Trophoblast cell (in vitro differentiated cells and primary cell): ENCODE data around the gene ACBD6.
A peak's percentile ranks its signal among the peaks of the same experiment; 100 is the strongest.

ENCODE experiments used
- DNase-seq, 2 donors: peaks; one replicate each; pipeline ENCODE4 v3.0.0-alpha.2; 2016
- H2AFZ ChIP-seq: 2 replicates; pipeline ENCODE4 v1.6.1; 2013; ENCODE audit warnings: low read length, moderate library complexity, mild to moderate bottlenecking; ENCODE audit not compliant: insufficient read depth, poor library complexity
- H2AK5ac ChIP-seq: 2 replicates; pipeline ENCODE4 v1.6.1; 2013; ENCODE audit warnings: mild to moderate bottlenecking, low read length
- H2BK120ac ChIP-seq: 2 replicates; pipeline ENCODE4 v1.6.1; 2013; ENCODE audit warnings: low read length, mild to moderate bottlenecking, moderate library complexity; ENCODE audit not compliant: insufficient read depth, poor library complexity
- H2BK12ac ChIP-seq: 2 replicates; pipeline ENCODE4 v1.6.1; 2013; ENCODE audit warnings: mild to moderate bottlenecking, low read length, moderate library complexity
- H2BK5ac ChIP-seq: 2 replicates; pipeline ENCODE4 v1.6.1; 2013; ENCODE audit warnings: low read length, low read depth, moderate library complexity, mild to moderate bottlenecking; ENCODE audit not compliant: poor library complexity
- H3K14ac ChIP-seq: 2 replicates; pipeline ENCODE4 v1.6.1; 2013; ENCODE audit warnings: mild to moderate bottlenecking, low read length
- H3K18ac ChIP-seq: 2 replicates; pipeline ENCODE4 v1.6.1; 2013; ENCODE audit warnings: mild to moderate bottlenecking, low read length
- H3K23ac ChIP-seq: 2 replicates; pipeline ENCODE4 v1.6.1; 2013; ENCODE audit warnings: low read length
- H3K27ac ChIP-seq: 2 replicates; pipeline ENCODE4 v1.5.1; 2013; ENCODE audit warnings: low read depth, mild to moderate bottlenecking, inconsistent platforms, low read length, moderate library complexity
- H3K27me3 ChIP-seq: 2 replicates; pipeline ENCODE4 v1.6.1; 2013; ENCODE audit warnings: inconsistent platforms, mild to moderate bottlenecking, low read length, moderate library complexity; ENCODE audit not compliant: insufficient read depth
- H3K36me3 ChIP-seq, 2 experiments: 1 replicate in 1 of 2; 2 replicates in 1 of 2; pipeline ENCODE4 v1.6.1; 2013; ENCODE audit warnings: low read length in 2 of 2, mild to moderate bottlenecking in 2 of 2, moderate library complexity in 1 of 2; ENCODE audit not compliant: insufficient read depth in 2 of 2, control insufficient read depth in 1 of 2
- H3K4ac ChIP-seq: 2 replicates; pipeline ENCODE4 v1.6.1; 2013; ENCODE audit warnings: low read depth, mild to moderate bottlenecking, low read length, moderate library complexity
- H3K4me1 ChIP-seq, 2 experiments: 1 replicate in 1 of 2; 2 replicates in 1 of 2; pipeline ENCODE4 v1.6.1; 2013; ENCODE audit warnings: low read length in 2 of 2, mild to moderate bottlenecking in 2 of 2, moderate library complexity in 1 of 2; ENCODE audit not compliant: insufficient read depth in 2 of 2, control insufficient read depth in 1 of 2
- H3K4me2 ChIP-seq: 2 replicates; pipeline ENCODE4 v1.6.1; 2013; ENCODE audit warnings: inconsistent platforms, mild to moderate bottlenecking, low read length, moderate library complexity
- H3K4me3 ChIP-seq: 2 replicates; pipeline ENCODE4 v1.5.1; 2013; ENCODE audit warnings: mild to moderate bottlenecking, low read depth, low read length, inconsistent platforms
- H3K79me1 ChIP-seq: one replicate; pipeline ENCODE4 v1.6.1; 2013; ENCODE audit warnings: low read length
- H3K79me2 ChIP-seq: 2 replicates; pipeline ENCODE4 v1.6.1; 2013; ENCODE audit warnings: low read length, mild to moderate bottlenecking; ENCODE audit not compliant: control insufficient read depth, insufficient read depth, poor library complexity
- H3K9ac ChIP-seq: 2 replicates; pipeline ENCODE4 v1.6.1; 2013; ENCODE audit warnings: mild to moderate bottlenecking, low read length
- H3K9me3 ChIP-seq: 2 replicates; pipeline ENCODE4 v1.6.1; 2013; ENCODE audit warnings: low read depth, mild to moderate bottlenecking, control low read depth, inconsistent platforms, low read length; ENCODE audit not compliant: insufficient read depth
- H4K12ac ChIP-seq: 2 replicates; pipeline ENCODE4 v1.6.1; 2013; ENCODE audit warnings: low read depth, mild to moderate bottlenecking, low read length, moderate library complexity
- H4K8ac ChIP-seq: 2 replicates; pipeline ENCODE4 v1.6.1; 2013; ENCODE audit warnings: low read depth, mild to moderate bottlenecking, low read length, moderate library complexity
- H4K91ac ChIP-seq: one replicate; pipeline ENCODE4 v1.6.1; 2013; ENCODE audit warnings: low read depth, mild to moderate bottlenecking, low read length, moderate library complexity
- WGBS: extraction: QIAGEN DNeasy Blood & Tissue Kit; methylation state at CpG from one replicate; pipeline ENCODE4 v1.1.7; 2013; ENCODE audit warnings: missing lambda C conversion rate; ENCODE audit not compliant: insufficient read length, insufficient coverage; ENCODE audit errors: extremely low coverage; 5-methylcytosine and 5-hydroxymethylcytosine counted together

The ACBD6 gene

DNA sequence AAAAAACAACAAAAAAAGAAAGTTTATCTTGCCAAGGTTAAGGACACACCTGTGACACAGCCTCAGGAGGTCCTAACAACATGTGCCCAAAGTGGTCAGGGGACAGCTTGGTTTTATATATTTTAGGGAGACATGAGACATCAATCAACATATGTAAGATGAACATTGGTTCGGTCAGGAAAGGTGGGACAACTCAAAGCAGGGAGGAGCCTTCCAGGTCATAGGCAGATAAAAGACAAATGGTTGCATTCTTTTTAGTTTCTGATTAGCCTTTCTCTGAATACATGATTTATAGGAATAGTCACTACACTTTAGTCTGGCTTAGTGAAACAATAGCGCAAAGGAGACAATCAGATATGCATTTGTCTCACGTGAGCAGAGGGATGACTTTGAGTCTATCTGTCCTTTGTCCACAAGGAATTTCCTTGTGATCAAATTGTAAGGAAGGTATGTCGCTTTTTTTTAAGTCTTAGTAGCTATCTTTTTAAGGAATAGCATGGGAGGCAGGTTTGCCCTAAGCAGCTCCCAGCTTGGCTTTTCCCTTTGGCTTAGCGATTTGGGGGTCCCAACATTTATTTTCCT, 33.1 kb upstream of the ACBD6 start:
- Histone ChIP-seq H3K79me1 (no peaks in the 10 kb centered on the region), H3K27me3 (no peaks in the 10 kb centered on the region), H3K4me1 (peaks cover 3 to 5% of the 10 kb centered on the region in 2 experiments), H3K4me3 (no peak overlapping the region), H2AFZ (no peak overlapping the region), H3K14ac (no peak overlapping the region), H3K36me3 (no peaks in the 10 kb centered on the region), H3K23ac (no peak overlapping the region), H3K4ac (no peak overlapping the region), H3K9me3 (no peaks in the 10 kb centered on the region), H2AK5ac (no peak overlapping the region), H3K9ac (no peak overlapping the region), H2BK12ac (no peak overlapping the region), H4K8ac (no peak overlapping the region), H4K12ac (no peak overlapping the region), H4K91ac (no peak overlapping the region), H3K18ac (no peak overlapping the region), H3K79me2 (no peaks in the 10 kb centered on the region), H3K27ac (no peak overlapping the region), H2BK120ac (no peak overlapping the region), H3K4me2 (no peak overlapping the region), H2BK5ac (no peak overlapping the region)
- no CpG with 5 or more reads among the region's 5 CpGs for WGBS
- no peak for DNase-seq

GRCh38 chr1:180534214-180534613, 31.8 kb upstream of the ACBD6 start:
- H3K4me1 ChIP-seq = peaks cover 4 to 10% of the 10 kb centered on the region in 2 experiments
- no peak overlapping the region for H4K91ac ChIP-seq
- H2AFZ ChIP-seq = no peak overlapping the region
- H3K27ac ChIP-seq = no peak overlapping the region
- no peak overlapping the region for H3K4me2 ChIP-seq
- no CpG with 5 or more reads among the region's 7 CpGs for WGBS
- no peak overlapping the region for H3K14ac ChIP-seq
- DNase-seq = no peak
- no peaks in the 10 kb centered on the region for H3K79me2 ChIP-seq
- no peak overlapping the region for H2BK5ac ChIP-seq
- no peak overlapping the region for H3K9ac ChIP-seq
- H3K27me3 ChIP-seq = no peaks in the 10 kb centered on the region
- no peak overlapping the region for H3K18ac ChIP-seq
- no peaks in the 10 kb centered on the region for H3K9me3 ChIP-seq
- H3K23ac ChIP-seq = no peak overlapping the region
- H3K36me3 ChIP-seq = no peaks in the 10 kb centered on the region
- no peak overlapping the region for H3K4ac ChIP-seq
- no peak overlapping the region for H2AK5ac ChIP-seq
- no peak overlapping the region for H4K8ac ChIP-seq
- H4K12ac ChIP-seq = no peak overlapping the region
- no peak overlapping the region for H2BK12ac ChIP-seq
- no peaks in the 10 kb centered on the region for H3K79me1 ChIP-seq
- no peak overlapping the region for H3K4me3 ChIP-seq
- no peak overlapping the region for H2BK120ac ChIP-seq

DNA sequence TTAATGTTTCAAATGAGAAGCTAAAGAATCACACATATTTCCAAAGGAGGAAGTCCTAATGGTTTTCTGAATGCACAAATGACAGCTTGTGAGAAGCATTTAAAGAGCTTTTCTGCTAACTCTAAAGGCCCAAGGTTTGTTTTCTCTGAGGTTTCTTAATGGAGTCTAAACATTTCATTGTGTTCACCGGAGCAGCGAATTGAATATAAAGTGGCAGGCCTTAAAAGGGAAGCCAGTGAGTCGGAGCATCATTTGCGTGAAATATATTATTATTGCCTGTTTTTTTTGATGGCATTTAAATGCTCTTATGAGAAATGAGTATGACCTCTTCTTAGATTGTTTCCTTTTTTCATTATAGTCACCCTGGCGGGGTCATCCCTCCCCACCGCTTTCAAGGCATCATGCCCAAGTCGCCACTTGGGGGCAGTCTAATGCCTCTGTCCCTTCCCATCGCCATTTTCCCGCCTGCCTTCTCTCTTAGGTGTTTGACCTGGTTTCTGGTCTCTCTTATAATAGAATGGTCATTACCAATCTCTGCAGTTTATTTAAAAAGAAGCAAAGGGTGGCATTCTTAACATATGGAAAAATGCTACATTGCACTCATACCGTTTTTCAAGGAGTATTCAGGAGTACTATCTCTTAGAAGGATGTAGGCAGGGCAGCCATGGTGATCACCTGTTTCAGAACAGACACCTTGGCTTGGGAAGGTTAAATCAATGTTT, 31.1 kb upstream of the ACBD6 start:
- H3K4me2 ChIP-seq = no peak overlapping the region
- H3K9ac ChIP-seq = no peak overlapping the region
- no peak overlapping the region for H3K18ac ChIP-seq
- no peak overlapping the region for H3K27ac ChIP-seq
- no peak overlapping the region for H4K91ac ChIP-seq
- no CpG with 5 or more reads among the region's 10 CpGs for WGBS
- no peaks in the 10 kb centered on the region for H3K9me3 ChIP-seq
- H2AFZ ChIP-seq = no peak overlapping the region
- H2AK5ac ChIP-seq = no peak overlapping the region
- H2BK12ac ChIP-seq = no peak overlapping the region
- no peak overlapping the region for H4K8ac ChIP-seq
- peak; percentile 66 to 84 for DNase-seq
- H2BK5ac ChIP-seq = no peak overlapping the region
- H3K4me1 ChIP-seq = peaks cover 4 to 10% of the 10 kb centered on the region in 2 experiments
- no peak overlapping the region for H3K14ac ChIP-seq
- no peak overlapping the region for H3K4me3 ChIP-seq
- no peaks in the 10 kb centered on the region for H3K79me1 ChIP-seq
- no peaks in the 10 kb centered on the region for H3K36me3 ChIP-seq
- H3K27me3 ChIP-seq = no peaks in the 10 kb centered on the region
- no peak overlapping the region for H2BK120ac ChIP-seq
- H3K4ac ChIP-seq = no peak overlapping the region
- no peak overlapping the region for H4K12ac ChIP-seq
- H3K79me2 ChIP-seq = no peaks in the 10 kb centered on the region
- no peak overlapping the region for H3K23ac ChIP-seq

DNA sequence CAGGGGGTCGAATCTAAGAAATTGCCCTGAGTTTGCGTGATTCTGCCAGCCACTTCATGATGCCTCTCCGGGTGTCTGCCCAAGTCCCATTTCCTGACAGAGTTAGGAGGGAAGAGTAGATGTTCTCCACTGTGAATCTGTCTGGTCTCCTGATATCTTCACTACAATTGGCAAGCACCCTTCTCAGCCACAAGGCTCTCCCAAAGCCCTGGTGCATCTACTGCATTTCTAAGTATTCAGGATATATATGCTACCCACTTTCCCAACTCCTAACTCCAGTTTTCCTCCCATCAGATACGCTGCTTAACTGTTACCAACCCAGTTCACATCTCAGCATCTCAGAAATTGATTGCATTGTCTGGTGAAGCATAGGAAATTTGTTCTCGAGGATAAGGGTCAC, 30.5 kb upstream of the ACBD6 start:
- Histone ChIP-seq H2BK12ac (no peak overlapping the region), H3K4me3 (no peak overlapping the region), H3K4ac (no peak overlapping the region), H2AK5ac (no peak overlapping the region), H3K36me3 (no peaks in the 10 kb centered on the region), H2BK120ac (no peak overlapping the region), H3K27ac (no peak overlapping the region), H3K18ac (no peak overlapping the region), H3K79me2 (no peaks in the 10 kb centered on the region), H3K9ac (no peak overlapping the region), H2AFZ (no peak overlapping the region), H3K79me1 (no peaks in the 10 kb centered on the region), H4K8ac (no peak overlapping the region), H4K91ac (no peak overlapping the region), H3K23ac (no peak overlapping the region), H4K12ac (no peak overlapping the region), H2BK5ac (no peak overlapping the region), H3K14ac (no peak overlapping the region), H3K9me3 (no peaks in the 10 kb centered on the region), H3K4me2 (no peak overlapping the region), H3K27me3 (no peaks in the 10 kb centered on the region), H3K4me1 (peaks cover 4 to 10% of the 10 kb centered on the region in 2 experiments)
- no peak for DNase-seq
- WGBS = no CpG with 5 or more reads among the region's 5 CpGs
